ENCODE results near the gene EXOSC5.

EXOSC5 gene

DNA sequence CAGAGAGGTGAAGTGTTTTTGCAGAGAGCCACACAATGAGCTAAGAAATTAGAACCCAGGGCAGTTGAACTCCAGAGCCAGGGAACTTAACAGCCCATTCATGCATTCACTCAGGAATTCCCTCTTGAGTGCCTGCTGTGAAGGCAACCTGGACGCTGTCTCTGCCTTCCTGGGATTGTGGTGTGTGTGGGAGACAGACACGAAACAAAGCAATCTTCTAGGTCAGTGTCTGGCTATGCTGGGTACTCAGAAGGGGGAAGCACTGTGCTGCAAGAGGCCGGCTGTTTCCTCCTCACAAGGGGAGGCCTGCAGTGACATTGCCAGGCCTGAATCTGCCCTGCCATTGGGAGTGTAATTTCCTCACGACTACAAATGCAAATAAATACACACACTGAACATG, 10.1 kb upstream of the EXOSC5 start:
- DNase-seq (ENCODE audit: low read depth) = no peak
- no peak overlapping the region for H3K4me3 ChIP-seq (ENCODE audit: control insufficient read depth, low read depth, low read length)
- TF ChIP-seq CTCF (conservative IDR thresholded peaks at IDR 0.05; ENCODE audit: control insufficient read depth, insufficient read depth, low read depth, low read length) = no peak

GRCh38 chr19:41405776-41406175, 8.6 kb upstream of the EXOSC5 start:
- DNase-seq (ENCODE audit: low read depth) = no peak
- TF ChIP-seq CTCF (conservative IDR thresholded peaks at IDR 0.05; ENCODE audit: control insufficient read depth, insufficient read depth, low read depth, low read length) = no peak
- no peak overlapping the region for H3K4me3 ChIP-seq (ENCODE audit: control insufficient read depth, low read depth, low read length)

DNA sequence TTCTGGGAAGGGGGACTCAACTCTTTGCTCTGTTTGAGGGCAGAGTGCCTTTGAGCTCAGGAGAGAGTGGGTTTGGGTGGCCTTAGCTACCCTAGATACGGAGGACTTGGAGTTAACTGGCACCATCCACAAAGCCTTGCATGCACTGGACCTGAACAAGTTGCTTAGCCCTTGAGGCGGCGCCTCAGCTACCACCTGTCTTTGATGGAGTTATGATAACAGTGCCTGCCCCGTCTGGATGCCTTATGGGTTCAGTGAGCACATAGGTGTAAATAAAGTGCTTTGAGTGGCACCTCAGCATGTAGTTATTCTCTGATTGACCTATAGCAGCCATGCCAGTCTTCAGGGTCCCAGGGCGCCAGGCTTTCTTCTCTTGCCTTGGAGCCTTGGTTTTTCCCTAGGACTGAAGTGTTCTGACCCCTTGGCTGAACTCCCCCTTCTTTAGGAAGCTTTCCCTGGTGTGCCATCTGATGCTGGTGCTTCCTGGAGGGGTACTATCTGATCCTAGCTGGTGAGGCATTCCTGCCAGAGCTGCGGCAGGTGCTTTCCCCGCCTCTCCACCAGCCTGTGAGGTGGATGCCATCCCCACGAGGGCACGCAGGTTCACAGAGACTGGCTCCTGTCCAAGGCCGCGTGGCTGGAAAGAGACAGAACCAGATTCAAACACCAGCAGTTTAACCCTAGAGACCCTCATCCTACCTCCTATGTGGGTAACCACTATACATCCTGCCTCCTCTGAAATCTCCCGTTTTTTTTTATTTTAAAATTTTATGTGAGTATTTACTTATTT, 6.2 kb upstream of the EXOSC5 start:
- H3K4me3 ChIP-seq (ENCODE audit: control insufficient read depth, low read depth, low read length) = no peak overlapping the region
- no peak for TF ChIP-seq CTCF (conservative IDR thresholded peaks at IDR 0.05; ENCODE audit: control insufficient read depth, insufficient read depth, low read depth, low read length)
- DNase-seq (ENCODE audit: low read depth) = no peak

- TF ChIP-seq CTCF (conservative IDR thresholded peaks at IDR 0.05; ENCODE audit: control insufficient read depth, insufficient read depth, low read depth, low read length) = no peak
- no peak overlapping the region for H3K4me3 ChIP-seq (ENCODE audit: control insufficient read depth, low read depth, low read length)
- no peak for DNase-seq (ENCODE audit: low read depth)
Measured at GRCh38 chr19:41402010-41402409, 4.9 kb upstream of the EXOSC5 start.

DNA sequence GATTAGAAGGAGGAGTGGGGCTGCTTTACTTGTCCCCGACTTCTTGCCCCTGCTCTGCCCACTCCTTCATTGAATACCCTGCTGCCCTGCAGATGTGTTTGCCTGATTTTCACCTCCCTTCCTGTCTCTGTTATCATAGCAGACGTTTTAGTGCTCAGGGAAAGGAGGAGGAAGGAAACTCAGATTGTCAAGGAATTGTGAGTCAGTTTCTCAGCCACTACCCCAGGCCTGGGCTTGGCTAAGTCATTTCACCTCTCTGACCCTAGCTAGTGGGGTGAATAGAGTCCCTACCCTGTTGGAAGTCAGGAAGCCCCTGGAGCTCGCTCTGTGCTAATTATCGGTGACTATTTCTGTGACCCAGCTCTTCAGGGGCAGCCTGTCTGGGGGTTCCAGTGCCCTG, 4.3 kb upstream of the EXOSC5 start:
- H3K4me3 ChIP-seq (ENCODE audit: control insufficient read depth, low read depth, low read length) = no peak overlapping the region
- no peak for DNase-seq (ENCODE audit: low read depth)
- no peak for TF ChIP-seq CTCF (conservative IDR thresholded peaks at IDR 0.05; ENCODE audit: control insufficient read depth, insufficient read depth, low read depth, low read length)

GRCh38 chr19:41399525-41399924, 2.4 kb upstream of the EXOSC5 start:
- no peak for DNase-seq (ENCODE audit: low read depth)

More at GRCh38 chr19:41399525-41399924, 2.4 kb upstream of the EXOSC5 start:
- no peak for TF ChIP-seq CTCF (conservative IDR thresholded peaks at IDR 0.05; ENCODE audit: control insufficient read depth, insufficient read depth, low read depth, low read length)
- no peak overlapping the region for H3K4me3 ChIP-seq (ENCODE audit: control insufficient read depth, low read depth, low read length)
